ENCODE results near the gene ARID1B.

The ARID1B gene

GRCh38 chr6:157168471-157168870 is 391.3 kb downstream of the ARID1B start:
- no peak for ATAC-seq

- no peak for ATAC-seq
These were observed 392.0 kb downstream of the ARID1B start for GRCh38 chr6:157169226-157169625.

GRCh38 chr6:157169656-157170055 is 392.5 kb downstream of the ARID1B start:
- ATAC-seq: no peak

GRCh38 chr6:157170535-157170934 is 393.4 kb downstream of the ARID1B start:
- no peak for ATAC-seq

GRCh38 chr6:157171801-157172200 is 394.6 kb downstream of the ARID1B start:
- no peak for ATAC-seq

GRCh38 chr6:157172231-157172701 is 395.1 kb downstream of the ARID1B start:
- no peak for ATAC-seq

GRCh38 chr6:157172830-157173536 is 395.8 kb downstream of the ARID1B start:
- ATAC-seq: no peak

- ATAC-seq: no peak
These were observed 396.6 kb downstream of the ARID1B start for GRCh38 chr6:157173776-157174175.

- ATAC-seq: no peak
These were observed 397.6 kb downstream of the ARID1B start for GRCh38 chr6:157174731-157175130.

GRCh38 chr6:157177731-157178336 is 400.7 kb downstream of the ARID1B start:
- ATAC-seq: no peak

- ATAC-seq: no peak
These were observed 404.5 kb downstream of the ARID1B start for GRCh38 chr6:157181649-157182048.

GRCh38 chr6:157182503-157183264 is 405.5 kb downstream of the ARID1B start:
- no peak for ATAC-seq

GRCh38 chr6:157184202-157185015 is 407.2 kb downstream of the ARID1B start:
- ATAC-seq: peak in 1 of 2 donors; percentile 56

GRCh38 chr6:157185171-157185570 is 408.0 kb downstream of the ARID1B start:
- ATAC-seq: no peak

GRCh38 chr6:157185986-157186385 is 408.8 kb downstream of the ARID1B start:
- no peak for ATAC-seq

GRCh38 chr6:157186785-157187181 is 409.6 kb downstream of the ARID1B start:
- no peak for ATAC-seq

- ATAC-seq: no peak
These were observed 410.3 kb downstream of the ARID1B start for GRCh38 chr6:157187182-157188083.

- no peak for ATAC-seq
These were observed 411.0 kb downstream of the ARID1B start for GRCh38 chr6:157188213-157188612.

- no peak for ATAC-seq
These were observed 416.3 kb downstream of the ARID1B start for GRCh38 chr6:157193443-157193996.

GRCh38 chr6:157194110-157194509 is 416.9 kb downstream of the ARID1B start:
- ATAC-seq: peak in 1 of 2 donors; percentile 56

- no peak for ATAC-seq
These were observed 417.5 kb downstream of the ARID1B start for GRCh38 chr6:157194643-157195042.

Data from activated CD4-positive, CD25-positive, alpha-beta regulatory T cell treated with anti-CD3 and anti-CD28 coated beads, Interleukin-2, amount 50 U/mL, for 24 hours (primary cell).